Left kidney (tissue), 2 donors: Measurements from ENCODE around the gene TK1. TPM values are rescaled to one million over a fixed set of nuclear protein-coding genes. Genes with fewer than 3 reads are reported as not detected.
A peak's percentile ranks its signal among the peaks of the same experiment; 100 is the strongest.
"Not testable (repeated sequence)": the region's sequence is repeated elsewhere in the genome, so short reads cannot be mapped to it uniquely, and the experiment has no call there.

Source experiments
- DNase-seq: peaks from one replicate; pipeline ENCODE4 v3.0.0-alpha.2; 2013
- polyA plus RNA-seq: library from polyadenylated mRNA; unstranded; fragments of 120-200 nt; gene quantifications from one replicate; pipeline ENCODE4 v1.2.1, GENCODE V29; 2013; ENCODE audit not compliant: insufficient read length

TK1 gene
- polyA plus RNA-seq, 1 donor, result 34.0 TPM

DNA sequence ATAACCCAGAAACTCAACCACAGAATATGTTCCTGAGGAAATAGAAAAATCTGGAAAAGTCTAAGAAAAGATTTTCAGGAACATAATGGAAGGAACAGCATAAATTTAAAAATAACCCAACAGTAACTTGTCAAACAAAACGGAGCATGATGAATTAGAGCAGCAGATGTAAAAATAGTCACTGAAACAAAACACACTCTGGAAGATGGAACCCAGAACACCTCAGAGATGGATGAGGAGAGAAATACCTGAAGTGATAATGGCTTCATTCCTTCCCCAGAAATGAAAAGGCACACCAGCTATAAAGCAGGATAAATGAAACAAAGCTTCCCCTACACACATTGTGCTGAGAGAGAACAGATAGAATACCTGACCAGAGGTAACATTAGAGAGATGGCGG is 6.3 kb downstream of the TK1 start:
- DNase-seq, result no peak

DNA sequence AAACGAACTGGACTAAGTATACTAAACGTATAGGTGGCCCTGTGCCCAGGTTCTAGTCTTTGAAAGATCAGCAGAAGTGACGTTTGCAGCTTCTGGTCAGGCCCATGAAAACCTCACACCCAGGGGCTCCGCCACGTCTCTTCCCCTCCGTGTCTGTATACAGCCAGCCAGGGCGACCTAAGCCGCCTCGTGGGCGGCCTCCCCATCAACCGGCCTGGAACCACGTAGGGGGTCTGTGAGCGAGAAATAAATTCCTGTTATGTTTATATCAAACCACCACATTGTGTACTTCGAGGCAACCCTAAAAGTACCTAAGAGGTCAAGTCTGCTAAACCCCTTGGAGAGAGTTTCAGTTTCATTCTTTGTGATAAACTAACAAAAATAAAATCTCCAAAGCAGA is 6.8 kb downstream of the TK1 start:
- no peak for DNase-seq

DNA sequence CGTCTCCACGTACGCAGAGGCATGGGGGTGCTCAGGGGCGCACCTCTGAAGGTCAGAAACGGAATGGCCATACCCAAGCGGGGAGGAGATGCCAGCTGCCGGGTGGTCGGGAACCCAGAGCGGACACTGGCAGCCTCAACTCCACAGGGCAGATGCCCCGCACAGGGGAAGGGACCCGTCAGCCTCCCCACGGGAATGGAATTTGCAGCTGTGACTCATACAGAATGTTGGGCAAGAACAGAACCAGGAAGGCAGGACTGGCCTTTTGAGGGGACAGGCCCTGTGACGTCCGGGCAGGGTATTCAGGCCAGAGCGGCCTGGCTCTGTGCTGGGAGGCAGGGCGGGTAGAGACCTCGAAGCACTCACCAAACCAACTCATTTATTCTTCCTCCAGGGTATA is 7.5 kb downstream of the TK1 start:
- DNase-seq, result no peak

DNA sequence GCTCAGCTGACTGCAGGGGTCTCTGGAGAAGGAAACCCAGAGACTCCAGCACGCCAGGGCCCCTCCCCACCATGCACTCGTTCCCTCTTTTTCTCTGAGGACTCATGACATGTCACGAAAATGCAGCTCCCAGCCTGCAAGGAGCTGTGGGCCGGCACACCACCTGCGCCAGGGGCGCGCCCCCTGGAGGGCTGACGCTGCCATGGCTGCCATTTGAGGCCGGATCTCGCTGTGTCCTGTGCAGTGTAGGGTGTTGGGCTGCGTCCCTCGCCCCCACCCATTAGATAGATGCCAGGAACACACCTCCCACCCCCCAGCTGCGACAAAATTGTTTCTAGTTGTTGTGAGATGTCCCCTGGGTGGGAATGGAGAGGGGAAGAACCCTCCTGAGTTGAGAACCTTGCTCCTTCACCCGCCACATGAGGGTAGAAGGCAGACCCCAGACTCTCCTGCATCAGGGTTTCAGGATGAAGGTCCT is 10.3 kb downstream of the TK1 start:
- DNase-seq, result no peak

DNA sequence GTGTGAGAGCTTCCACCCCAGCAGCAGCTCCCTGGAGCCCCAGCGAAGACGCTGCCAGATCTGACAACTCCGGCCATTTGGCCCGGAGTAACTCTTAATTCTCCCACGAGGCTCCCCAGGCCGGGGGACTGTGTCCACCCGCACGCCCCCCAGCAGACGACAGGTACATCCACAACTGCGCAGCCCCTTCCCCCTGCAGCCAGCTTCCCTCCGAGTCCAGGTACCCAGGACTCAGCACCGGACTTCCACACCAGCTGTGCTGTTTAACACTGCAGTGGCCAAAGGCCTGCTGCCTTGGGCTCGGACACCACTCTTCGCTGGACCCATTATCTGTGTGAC is 11.2 kb downstream of the TK1 start:
- no peak for DNase-seq

DNA sequence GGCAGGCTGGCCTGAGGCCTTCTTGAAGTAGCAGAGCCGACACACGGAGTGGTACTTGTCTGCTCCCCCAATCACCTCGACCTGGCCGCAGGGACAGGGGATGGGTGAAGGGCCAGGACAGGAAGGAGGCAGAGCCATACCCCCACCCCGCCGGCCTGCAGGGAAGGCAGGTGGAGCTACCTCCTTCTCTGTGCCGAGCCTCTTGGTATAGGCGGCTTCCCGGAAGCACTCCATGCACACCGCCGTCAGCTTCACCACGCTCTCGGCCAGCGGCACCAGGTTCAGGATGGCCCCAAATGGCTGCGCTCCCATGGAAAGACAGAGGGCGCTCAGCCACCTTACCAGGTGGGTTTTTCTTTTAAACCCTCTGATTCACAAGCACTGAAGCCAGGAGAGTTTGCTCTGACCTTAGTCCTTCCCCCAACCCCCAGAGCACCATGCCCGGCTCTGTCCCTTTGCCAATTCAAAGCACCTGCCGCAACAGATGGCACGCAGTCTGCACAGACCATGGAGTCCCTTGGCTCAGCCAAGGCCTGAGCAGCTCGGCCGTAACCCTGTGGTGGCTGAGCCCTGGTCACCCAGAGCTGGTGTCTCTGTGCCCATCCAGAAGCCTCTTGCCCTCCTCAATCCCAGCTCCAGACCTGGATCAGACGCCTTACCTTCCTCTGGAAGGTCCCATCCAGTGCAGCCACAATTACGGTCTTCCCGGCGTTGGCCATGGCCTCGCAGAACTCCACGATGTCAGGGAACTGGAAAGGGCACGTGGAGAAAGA is 11.8 kb downstream of the TK1 start:
- DNase-seq, result no peak

DNA sequence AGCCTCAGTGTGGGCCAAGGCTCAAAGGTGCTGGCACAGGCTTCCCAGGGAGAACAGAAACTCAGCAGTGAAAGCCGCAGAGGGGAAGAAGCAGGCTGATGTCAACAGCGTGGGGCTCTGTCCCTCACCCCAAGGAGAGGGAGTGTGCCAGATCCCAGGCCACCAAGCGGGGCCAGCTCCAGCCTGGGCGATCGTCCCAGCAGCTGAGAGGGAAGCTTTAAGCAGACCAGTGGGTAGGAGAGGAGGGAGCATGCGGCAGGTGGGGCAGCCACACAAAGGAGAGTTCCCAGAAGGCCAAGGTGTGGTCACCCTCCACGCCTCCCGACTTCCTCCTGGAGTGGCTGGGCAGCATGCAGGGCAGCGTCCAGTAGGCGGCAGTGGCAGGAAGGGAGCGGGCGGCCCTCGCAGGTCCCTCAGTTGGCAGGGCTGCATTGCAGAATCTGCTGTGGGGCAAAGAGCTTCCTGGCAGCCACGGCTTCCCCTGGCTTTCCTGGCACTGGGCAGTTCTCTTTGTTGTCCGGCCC is 12.4 kb downstream of the TK1 start:
- no peak for DNase-seq

DNA sequence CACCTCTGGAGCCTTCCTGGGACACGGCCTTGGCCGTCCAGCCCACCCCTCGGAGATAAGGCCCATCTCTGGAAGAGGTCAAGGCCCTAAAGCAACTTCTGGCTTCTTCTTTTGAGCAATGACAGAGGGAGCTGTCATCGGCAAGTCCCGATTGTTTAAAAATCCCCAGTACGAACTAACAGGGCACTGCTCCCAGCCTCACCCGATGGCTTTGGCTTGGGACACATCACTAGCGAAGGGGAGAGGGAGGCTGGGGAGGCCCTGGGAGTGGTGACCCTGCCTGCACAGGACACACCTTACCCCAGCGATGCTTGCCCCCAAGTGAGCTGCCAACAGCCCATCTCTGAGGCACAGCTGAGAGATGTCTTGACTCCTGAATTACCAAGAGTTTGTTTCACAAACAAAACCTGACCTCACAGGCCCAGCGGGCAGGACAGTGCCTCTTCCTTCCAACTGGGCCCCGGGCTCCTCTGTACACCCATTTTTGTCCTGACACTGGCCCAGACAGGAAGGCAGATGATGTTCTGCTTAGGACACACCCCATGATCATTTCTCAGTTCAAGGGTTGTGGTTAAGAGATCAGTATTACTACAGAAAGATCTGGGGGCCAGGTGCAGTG is 13.6 kb downstream of the TK1 start:
- no peak for DNase-seq

DNA sequence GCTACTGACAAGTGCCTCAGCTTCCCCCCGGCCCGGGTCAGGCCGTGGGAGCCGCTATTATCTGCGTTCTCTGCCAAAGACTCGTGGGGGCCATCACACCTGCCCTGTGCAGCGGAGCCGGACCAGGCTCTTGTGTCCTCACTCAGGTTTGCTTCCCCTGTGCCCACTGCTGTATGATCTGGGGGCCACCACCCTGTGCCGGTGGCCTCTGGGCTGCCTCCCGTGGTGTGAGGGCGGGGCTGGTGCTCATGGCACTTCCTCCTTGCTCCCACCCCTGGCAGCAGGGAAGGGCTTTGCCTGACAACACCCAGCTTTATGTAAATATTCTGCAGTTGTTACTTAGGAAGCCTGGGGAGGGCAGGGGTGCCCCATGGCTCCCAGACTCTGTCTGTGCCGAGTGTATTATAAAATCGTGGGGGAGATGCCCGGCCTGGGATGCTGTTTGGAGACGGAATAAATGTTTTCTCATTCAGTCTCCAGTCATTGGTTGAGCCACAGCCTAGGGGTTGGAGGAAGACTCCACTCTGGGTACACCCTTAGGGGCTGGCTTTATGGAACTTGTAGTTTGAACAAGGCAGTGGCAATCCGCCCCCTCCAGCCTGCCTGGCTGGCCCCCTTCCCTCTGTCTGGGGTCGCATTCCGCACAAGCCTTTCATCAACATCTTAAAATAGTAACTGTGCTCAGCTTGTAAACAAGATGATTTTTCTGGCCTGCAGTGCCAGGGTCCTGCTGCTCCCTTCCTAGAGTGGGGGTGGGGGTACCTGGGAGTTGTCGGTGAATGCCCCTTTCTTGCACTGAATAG is 14.4 kb downstream of the TK1 start:
- no peak for DNase-seq

DNA sequence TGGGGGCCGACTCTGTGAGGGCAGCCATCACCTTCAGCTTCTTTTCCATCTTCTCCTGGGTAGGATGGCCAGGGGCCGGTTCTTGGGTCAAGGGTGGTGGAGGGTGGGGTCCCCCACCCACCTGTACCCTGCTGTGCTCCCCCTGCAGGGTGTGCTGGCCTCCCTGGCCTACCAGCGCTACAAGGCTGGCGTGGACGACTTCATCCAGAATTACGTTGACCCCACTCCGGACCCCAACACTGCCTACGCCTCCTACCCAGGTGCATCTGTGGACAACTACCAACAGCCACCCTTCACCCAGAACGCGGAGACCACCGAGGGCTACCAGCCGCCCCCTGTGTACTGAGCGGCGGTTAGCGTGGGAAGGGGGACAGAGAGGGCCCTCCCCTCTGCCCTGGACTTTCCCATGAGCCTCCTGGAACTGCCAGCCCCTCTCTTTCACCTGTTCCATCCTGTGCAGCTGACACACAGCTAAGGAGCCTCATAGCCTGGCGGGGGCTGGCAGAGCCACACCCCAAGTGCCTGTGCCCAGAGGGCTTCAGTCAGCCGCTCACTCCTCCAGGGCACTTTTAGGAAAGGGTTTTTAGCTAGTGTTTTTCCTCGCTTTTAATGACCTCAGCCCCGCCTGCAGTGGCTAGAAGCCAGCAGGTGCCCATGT is 15.1 kb downstream of the TK1 start:
- DNase-seq, result not testable (repeated sequence)

DNA sequence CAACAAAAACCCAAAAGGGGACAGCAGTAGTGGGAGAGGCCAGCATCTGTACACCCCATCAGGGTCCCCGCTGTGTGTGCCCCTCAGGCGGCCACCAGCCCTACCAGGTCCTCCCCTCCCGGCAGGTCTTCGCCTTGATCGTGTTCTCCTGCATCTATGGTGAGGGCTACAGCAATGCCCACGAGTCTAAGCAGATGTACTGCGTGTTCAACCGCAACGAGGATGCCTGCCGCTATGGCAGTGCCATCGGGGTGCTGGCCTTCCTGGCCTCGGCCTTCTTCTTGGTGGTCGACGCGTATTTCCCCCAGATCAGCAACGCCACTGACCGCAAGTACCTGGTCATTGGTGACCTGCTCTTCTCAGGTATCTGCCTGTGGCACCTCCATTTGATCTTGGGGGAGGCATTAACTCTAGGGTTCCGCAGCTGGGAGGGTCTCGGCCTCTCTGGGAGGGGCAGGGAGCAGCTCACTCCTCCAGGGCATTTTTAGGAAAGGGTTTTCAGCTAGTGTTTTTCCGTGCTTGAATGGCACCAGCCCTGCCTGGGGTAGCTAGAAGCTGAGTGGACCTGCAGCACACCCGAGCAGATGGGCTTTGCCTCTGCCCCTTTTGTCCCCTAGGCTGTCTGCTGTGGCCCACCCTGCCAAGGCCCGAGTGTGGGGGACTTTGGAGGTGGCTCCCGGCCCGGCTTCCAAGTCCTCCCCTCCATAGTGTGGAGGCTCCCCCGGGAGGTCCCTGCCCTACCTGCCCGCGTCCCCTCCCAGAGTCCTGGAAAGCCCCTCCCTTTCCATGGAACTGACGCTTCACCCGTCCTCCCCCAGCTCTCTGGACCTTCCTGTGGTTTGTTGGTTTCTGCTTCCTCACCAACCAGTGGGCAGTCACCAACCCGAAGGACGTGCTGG is 15.9 kb downstream of the TK1 start:
- no peak for DNase-seq

DNA sequence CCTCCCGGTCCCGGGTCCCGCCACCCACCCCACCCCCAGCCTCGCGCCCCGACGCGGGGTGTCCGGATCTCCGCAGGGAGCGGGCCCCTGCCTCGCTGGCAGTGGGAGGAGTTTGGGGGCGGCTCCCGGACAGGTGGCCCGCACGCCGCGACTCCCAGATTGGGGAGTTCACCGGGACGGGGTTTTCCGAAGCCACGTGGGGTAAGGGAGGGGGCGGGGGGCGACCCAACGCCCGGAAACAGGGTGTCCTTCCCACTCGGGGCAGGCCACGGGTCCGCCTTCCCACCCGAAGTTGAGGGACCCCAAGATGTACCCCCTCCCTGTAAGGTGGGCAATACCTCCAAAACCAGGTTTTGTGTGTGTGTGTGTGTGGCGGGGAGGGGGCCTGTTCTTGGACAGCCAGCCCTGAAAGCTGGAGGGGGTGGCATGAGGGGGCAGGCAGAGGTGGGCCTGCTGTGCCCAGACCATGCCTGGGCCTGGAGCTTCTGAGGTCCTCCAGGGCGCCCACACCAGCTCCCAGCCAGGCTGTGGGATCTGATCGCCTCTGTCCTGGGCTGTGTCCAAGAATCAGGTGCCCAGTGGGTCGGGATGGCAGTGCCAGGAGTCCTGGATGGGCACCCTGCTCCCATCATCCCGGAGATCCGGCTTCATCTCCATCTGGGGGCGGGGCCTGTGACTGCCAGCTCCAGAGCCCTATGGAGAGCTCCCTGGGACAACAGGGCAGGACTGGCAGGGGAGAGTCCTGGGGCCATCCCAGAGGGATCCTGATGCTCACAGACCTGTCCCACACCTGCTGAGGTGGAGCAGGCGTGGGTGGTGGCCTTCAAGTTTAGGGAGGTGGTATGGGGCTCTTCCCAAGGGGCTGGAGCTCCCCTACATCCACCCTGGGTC is 17.7 kb downstream of the TK1 start:
- no peak for DNase-seq

DNA sequence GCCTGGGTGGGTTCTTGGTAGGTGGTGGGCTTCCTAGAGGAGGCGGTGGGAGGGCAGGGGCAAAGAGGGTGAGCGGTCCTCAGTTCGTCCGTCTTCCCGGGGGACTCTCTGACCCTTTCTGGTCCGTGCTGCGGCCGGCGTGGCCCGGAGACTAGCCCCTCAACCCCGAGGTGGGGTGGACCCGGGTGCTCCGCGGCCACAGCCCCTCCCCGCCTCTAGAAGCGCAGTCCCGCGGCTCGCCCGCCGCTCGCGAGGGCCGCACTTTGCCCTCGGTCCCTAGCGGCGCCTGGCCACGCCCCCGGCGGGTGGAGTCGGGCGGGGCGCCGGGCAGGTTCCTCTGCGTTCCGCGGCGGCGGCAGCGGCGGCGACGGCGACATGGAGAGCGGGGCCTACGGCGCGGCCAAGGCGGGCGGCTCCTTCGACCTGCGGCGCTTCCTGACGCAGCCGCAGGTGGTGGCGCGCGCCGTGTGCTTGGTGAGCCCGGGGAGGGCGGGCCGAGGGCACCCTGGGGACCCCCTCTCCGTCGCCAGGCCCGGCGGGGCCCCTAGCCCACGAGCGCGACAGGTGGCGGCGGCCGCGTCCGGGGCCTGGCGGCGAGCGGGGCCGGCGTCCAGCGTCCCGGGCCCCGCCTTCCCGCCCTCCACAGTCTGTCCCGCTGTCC is 18.5 kb downstream of the TK1 start, which contains the start of gene SYNGR2:
TSS of gene SYNGR2 (plus strand) at position 340 of the 661 bp plus-strand sequence. CDS start at position 376, 36 bp downstream.
- peak; percentile 77 for DNase-seq

DNA sequence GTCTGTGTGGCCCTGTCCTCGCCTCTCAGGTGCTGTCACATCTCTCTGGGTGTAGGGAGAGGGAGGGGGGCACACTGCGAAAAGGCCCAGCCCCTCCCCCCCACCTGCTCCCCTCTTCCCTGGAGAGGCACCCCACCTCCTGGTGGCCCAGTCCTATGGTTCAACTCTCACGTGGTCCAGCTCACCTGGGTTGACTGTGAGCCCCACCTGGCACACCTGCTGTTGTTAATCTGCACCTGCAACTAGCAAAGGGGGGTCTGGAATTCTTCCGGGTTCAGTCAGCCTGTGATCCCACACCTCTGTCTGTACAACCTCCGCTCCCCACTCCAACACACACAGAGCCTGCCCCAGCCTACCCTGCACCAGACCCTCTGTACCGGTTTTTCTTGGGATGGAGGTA is 20.4 kb downstream of the TK1 start:
- DNase-seq, result no peak

DNA sequence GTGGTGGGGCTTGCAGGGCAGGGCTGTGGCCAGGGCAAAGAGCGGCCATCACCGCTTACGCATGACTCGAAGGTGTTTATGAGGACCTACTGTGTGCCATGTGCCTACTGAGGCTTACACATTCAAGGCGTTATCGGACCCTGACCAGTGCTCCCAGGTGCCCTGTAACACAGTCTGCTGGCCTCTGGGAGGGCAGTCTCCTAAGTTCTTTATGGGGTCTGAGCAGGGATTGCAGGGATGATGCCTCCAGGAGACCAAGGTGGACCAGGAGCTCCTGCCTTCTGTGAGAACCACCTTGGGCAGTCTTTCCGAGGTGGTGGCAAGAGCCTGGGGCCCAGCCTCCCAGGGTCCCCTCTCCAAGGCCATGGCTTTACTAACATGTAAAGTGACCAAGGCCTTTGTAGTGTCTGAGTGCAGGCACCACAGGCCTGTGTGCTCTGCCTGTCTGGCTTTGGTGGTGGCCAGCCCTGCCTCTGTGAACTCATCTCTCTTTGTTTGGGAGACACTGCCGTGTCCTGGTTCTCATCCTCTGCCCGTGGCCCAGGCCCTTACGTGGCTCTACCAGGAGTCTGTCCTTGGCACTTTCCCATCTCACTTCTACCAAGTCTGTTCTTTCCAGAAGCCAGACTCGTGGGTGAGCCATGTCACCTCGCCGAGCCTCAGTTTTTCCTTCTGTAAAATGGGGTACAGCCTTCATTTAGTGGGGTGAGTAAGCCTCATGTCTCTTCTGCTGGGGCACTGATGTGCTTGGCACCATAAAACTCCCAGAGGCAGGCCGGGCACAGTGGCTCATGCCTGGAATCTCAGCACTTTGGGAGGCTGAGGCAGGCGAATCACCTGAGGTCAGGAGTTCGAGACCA is 21.9 kb downstream of the TK1 start:
- DNase-seq, result no peak

DNA sequence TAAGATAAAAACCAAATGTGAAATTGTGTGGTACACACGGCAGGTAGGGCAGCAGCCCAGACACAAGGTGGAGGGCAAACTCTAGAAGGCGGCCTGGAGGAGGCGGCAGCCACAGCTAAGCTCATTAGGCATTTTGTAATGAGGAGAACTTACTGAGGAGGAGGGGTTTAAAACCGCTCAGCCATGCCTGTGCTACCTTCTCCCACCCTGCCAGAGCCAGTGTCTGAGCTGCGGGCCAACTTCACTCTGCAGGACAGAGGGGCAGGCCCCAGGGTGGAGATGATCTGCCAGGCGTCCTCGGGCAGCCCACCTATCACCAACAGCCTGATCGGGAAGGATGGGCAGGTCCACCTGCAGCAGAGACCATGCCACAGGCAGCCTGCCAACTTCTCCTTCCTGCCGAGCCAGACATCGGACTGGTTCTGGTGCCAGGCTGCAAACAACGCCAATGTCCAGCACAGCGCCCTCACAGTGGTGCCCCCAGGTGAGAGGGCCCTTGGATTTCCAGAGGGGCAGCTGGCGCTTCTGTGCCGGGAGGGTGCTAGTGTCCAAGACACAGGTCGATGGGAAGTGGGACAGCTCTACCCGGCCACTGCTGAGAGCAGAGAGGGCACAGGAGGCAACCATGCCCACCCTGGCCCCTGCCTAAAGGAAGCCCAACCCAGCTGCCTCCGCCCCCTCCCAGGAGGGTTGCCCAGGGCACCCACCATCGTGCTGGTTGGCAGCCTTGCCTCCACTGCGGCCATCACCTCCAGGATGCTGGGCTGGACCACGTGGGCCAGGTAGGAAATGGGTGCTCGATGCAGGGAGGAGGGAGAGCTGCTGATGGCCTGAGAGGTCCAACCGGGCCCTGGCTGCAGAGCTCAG is 22.7 kb downstream of the TK1 start:
- no peak for DNase-seq

DNA sequence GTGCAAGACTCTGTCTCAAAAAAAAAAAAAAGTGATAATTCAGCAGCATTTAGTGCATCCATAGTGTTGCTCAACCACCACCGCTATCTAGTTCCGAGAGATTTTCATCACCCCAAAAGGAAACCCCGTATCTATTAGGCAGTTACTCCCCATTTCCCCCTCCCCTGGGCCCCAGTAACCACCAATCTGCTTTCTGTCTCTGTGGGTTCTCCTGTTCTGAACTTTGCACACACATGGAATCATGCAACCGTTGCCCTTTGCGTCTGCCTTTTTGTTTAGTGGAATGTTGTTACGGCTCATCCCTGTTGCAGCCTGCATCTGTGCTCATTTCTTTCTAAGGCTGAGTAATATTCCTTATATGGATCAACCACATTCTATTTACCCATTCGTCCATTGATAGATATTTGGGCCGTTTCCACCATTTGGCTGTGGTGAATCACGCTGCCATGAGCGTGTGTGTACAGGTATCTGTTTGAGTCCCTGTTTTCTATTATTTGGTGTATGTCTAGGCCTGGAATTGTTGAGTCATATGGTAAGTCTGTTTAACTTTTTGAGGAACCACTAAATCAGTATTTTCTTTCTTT is 27.2 kb downstream of the TK1 start:
- no peak for DNase-seq
